SK-N-SH (cell line): ENCODE data around the gene NPIPB4. TPM values are rescaled to one million over a fixed set of nuclear protein-coding genes. Genes with fewer than 3 reads are reported as not detected.
"Not testable (repeated sequence)": the region's sequence is repeated elsewhere in the genome, so short reads cannot be mapped to it uniquely, and the experiment has no call there.

Source experiments
- CTCF ChIA-PET: fragments of 300-600, 350-600 bp; formaldehyde crosslinking; extraction: SDS; loops from one replicate; lab custom pipeline; 2021; lab: Yijun Ruan, JAX
- POLR2A ChIA-PET: fragments of 350-600 bp; sonication (Branson Sonifier 250); formaldehyde crosslinking; extraction: SDS; loops from one replicate; lab custom pipeline; 2020; ENCODE audit warnings: antibody characterized with exemption, inconsistent platforms; lab: Yijun Ruan, JAX
- DNase-seq: peaks from one replicate; pipeline ENCODE4 v3.0.0; 2012
- H2AFZ ChIP-seq: fragments of 200-600 bp; sonication (generic); 2 replicates; pipeline ENCODE4 v1.8.1; 2016; ENCODE audit warnings: antibody characterized with exemption, mild to moderate bottlenecking, low read depth
- H3F3A ChIP-seq: fragments of 200-600 bp; sonication (generic); replicated peaks from 2 replicates; pipeline ENCODE3; 2016; ENCODE audit warnings: antibody characterized with exemption, mild to moderate bottlenecking; ENCODE audit not compliant: insufficient read depth
- H3K27ac ChIP-seq, 2 experiments: fragments of 200-500 bp in 1 of 2; fragments of 200-600 bp in 1 of 2; sonication (Bioruptor generic) in 1 of 2; sonication (generic), shearing (Covaris generic) in 1 of 2; 2 replicates each; pipeline versions ENCODE4 v1.5.1 to v1.6.1; 2014 to 2016; ENCODE audit warnings: low read depth in 2 of 2, inconsistent platforms in 1 of 2, low read length in 1 of 2, mild to moderate bottlenecking in 1 of 2, mixed read lengths in 1 of 2
- H3K27me3 ChIP-seq: fragments of 200-600 bp; sonication (generic), shearing (Covaris generic); 2 replicates; pipeline ENCODE4 v1.6.1; 2016; ENCODE audit warnings: mixed run types; ENCODE audit not compliant: insufficient read depth
- H3K36me3 ChIP-seq, 2 experiments: fragments of 200-500 bp in 1 of 2; fragments of 200-600 bp in 1 of 2; sonication (Bioruptor generic) in 1 of 2; sonication (generic) in 1 of 2; replicated peaks in 1 of 2; 2 replicates each; pipeline versions ENCODE3 to v1.5.1; 2014 to 2016; ENCODE audit warnings: low read length in 1 of 2, mild to moderate bottlenecking in 1 of 2; ENCODE audit not compliant: insufficient read depth in 2 of 2, control insufficient read depth in 1 of 2
- H3K4me1 ChIP-seq, 2 experiments: fragments of 200-500 bp in 1 of 2; fragments of 200-600 bp in 1 of 2; sonication (Bioruptor generic) in 1 of 2; sonication (generic), shearing (Covaris generic) in 1 of 2; 2 replicates each; pipeline versions ENCODE4 v1.5.1 to v1.6.1; 2014 to 2016; ENCODE audit warnings: low read depth in 1 of 2, low read length in 1 of 2, mixed run types in 1 of 2; ENCODE audit not compliant: insufficient read depth in 2 of 2, control insufficient read depth in 1 of 2
- H3K4me2 ChIP-seq: fragments of 200-600 bp; sonication (generic), shearing (Covaris generic); 2 replicates; pipeline ENCODE4 v1.6.1; 2017; ENCODE audit warnings: mixed run types
- H3K4me3 ChIP-seq, 2 experiments: fragments of 200-500 bp in 1 of 2; fragments of 200-600 bp in 1 of 2; sonication (Bioruptor generic) in 1 of 2; sonication (generic), shearing (Covaris generic) in 1 of 2; 2 replicates each; pipeline versions ENCODE4 v1.5.1 to v1.8.1; 2014 to 2016; ENCODE audit warnings: low read depth in 2 of 2, inconsistent platforms in 1 of 2, low read length in 1 of 2, mild to moderate bottlenecking in 1 of 2, mixed read lengths in 1 of 2, moderate library complexity in 1 of 2
- H3K79me2 ChIP-seq: fragments of 200-600 bp; sonication (generic); 2 replicates; pipeline ENCODE4 v1.8.1; 2017; ENCODE audit warnings: mild to moderate bottlenecking; ENCODE audit not compliant: insufficient read depth
- H3K9ac ChIP-seq: fragments of 200-600 bp; sonication (generic); 2 replicates; pipeline ENCODE4 v1.6.1; 2017; ENCODE audit warnings: mixed run types
- H3K9me2 ChIP-seq: fragments of 200-600 bp; sonication (generic); 2 replicates; pipeline ENCODE4 v1.6.1; 2017; ENCODE audit warnings: mixed run types
- H3K9me3 ChIP-seq: fragments of 200-600 bp; sonication (generic); 2 replicates; pipeline ENCODE4 v1.6.1; 2017; ENCODE audit warnings: mixed run types, mild to moderate bottlenecking, moderate library complexity
- H4K20me1 ChIP-seq: fragments of 200-600 bp; sonication (generic); 2 replicates; pipeline ENCODE4 v1.6.1; 2017; ENCODE audit warnings: mild to moderate bottlenecking, mixed run types; ENCODE audit not compliant: insufficient read depth
- RAD21 ChIP-seq: IDR thresholded peaks from 2 replicates; pipeline ENCODE4 v1.6.1; 2012; ENCODE audit warnings: mild to moderate bottlenecking, low read length
- WGBS: methylation state at CpG from one replicate; pipeline ENCODE4 v1.1.6; 2017; ENCODE audit warnings: low lambda C conversion rate; 5-methylcytosine and 5-hydroxymethylcytosine counted together
- polyA plus RNA-seq, 3 experiments: library from polyadenylated mRNA; depleted of rRNA; stranded (reverse); fragments of >200 nt; gene quantifications; 2 replicates each; pipeline ENCODE4 v1.2.3, GENCODE V29; 2012
- small RNA-seq, 7 experiments: library from RNA; depleted of rRNA; stranded (forward); fragments of <200 nt; gene quantifications; one replicate each; pipeline ENCODE3, GENCODE V24; 2012
- TF ChIP-seq, protein P1 (sequence below): fragments of 200-600 bp; sonication (generic); IDR thresholded peaks from 2 replicates; pipeline ENCODE4 v1.6.1; 2017; ENCODE audit warnings: antibody characterized with exemption, mild to moderate bottlenecking, moderate library complexity

The NPIPB4 gene
- polyA plus RNA-seq, 1 of the 3 experiments (the other 2 are of a cell fraction), result 16.1 TPM

DNA sequence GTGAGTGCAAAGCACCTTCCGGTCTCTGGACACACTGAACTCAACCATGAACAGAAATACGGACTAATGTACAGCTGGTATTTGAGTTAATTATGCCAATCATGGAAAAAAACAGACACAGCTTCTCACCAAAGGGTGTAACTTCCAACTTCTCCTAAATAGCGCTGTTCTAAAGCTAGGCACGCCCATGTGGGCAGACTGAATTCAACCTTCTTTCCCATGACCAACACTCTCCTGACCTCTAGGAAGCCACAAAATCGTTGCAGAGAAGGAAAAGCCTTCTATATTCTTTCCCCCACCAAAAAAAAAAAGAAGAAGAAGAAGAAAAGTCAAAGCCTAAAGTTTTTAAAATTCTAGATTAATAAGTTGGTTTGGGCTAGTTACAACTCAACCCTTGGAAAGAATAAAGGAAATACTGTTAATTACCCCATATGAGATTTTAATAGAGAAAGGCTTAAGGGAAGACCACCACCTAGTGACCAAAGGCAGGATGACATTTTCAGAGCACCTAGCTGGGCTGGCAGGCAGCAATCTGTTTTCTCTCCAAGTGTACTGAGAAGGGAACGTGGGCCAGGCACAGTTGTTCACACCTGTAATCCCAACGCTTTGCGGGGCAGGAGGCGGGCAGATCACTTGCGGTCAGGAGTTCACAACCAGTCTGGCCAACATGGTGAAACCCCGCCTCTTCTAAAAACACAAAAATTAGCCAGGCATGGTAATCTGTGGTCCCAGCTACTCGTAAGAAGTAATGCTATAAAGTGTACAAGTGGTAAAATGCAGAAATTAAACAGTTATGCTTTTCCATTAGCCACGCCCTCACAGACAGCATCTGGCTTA, 55.8 kb downstream of the NPIPB4 start:
- H3K9me3 ChIP-seq, H3K36me3 ChIP-seq, H3K9ac ChIP-seq, H4K20me1 ChIP-seq, DNase-seq: not testable (repeated sequence)
- peak; percentile 51 for TF ChIP-seq RAD21
- TF ChIP-seq, protein P1, sequence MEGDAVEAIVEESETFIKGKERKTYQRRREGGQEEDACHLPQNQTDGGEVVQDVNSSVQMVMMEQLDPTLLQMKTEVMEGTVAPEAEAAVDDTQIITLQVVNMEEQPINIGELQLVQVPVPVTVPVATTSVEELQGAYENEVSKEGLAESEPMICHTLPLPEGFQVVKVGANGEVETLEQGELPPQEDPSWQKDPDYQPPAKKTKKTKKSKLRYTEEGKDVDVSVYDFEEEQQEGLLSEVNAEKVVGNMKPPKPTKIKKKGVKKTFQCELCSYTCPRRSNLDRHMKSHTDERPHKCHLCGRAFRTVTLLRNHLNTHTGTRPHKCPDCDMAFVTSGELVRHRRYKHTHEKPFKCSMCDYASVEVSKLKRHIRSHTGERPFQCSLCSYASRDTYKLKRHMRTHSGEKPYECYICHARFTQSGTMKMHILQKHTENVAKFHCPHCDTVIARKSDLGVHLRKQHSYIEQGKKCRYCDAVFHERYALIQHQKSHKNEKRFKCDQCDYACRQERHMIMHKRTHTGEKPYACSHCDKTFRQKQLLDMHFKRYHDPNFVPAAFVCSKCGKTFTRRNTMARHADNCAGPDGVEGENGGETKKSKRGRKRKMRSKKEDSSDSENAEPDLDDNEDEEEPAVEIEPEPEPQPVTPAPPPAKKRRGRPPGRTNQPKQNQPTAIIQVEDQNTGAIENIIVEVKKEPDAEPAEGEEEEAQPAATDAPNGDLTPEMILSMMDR, result peak; percentile 68
- TF ChIP-seq, all 33 proteins: peak for 2; not testable (repeated sequence) for 31
- H3K27me3 ChIP-seq, H3K4me2 ChIP-seq, H3K4me1 ChIP-seq, H3K27ac ChIP-seq, H3K9me2 ChIP-seq, H2AFZ ChIP-seq, H3K79me2 ChIP-seq, H3K4me3 ChIP-seq, H3F3A ChIP-seq, POLR2A ChIA-PET: not testable (repeated sequence)
- CTCF ChIA-PET, result interaction anchor here (0.6 to 0.7 kb wide), 2 partner anchors 93 to 125 kb away, joined by 3 to 4 read pairs; no protein-coding TSS in a partner anchor
- WGBS, result 58% methylated on average over 11 of the region's 13 CpGs

DNA sequence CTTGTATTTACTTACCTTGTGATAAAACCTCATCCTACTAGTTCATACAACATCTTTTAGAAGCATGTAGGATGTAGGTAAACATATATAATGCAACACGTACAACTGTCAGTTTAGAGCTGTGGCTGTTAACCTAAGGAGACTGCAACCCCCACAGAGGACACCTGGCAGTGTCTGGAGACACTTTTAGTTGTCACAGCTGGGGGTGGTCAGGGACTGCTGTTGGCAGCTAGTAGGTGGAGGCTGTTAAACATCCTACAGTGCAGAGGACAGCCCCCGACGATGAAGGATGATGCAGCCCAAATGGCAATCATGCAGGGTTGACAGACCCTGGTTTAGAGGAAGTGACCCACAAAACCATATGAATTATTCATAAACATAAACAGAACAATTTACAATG, 59.0 kb downstream of the NPIPB4 start:
- H3K27me3 ChIP-seq, H3K4me2 ChIP-seq, H3K9me2 ChIP-seq, H3K27ac ChIP-seq, CTCF ChIA-PET, H3K9me3 ChIP-seq, POLR2A ChIA-PET, H3K79me2 ChIP-seq, H3K36me3 ChIP-seq, H2AFZ ChIP-seq, DNase-seq, H3K9ac ChIP-seq, H3F3A ChIP-seq, H4K20me1 ChIP-seq, H3K4me1 ChIP-seq, H3K4me3 ChIP-seq: not testable (repeated sequence)
- WGBS, result no CpG with 5 or more reads among the region's 3 CpGs

DNA sequence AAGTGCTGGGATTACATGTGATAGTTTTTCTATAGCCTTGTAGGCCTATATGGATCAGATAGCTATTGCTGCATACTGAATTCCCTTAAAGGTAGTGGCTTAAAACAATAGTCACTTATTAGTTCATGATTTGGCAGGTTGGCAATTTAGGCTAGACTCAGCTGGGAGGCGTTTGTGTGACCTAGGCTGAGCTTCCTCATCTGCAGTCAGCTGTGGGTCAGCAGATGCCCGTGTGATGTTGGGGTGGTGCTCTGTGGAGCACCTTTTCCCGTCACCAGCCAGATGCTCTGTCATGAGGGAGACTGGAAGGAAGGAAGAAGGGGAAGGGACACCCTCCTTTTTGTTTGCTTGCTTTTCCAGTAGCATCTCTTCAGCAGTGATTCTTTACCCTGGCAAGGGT, 64.2 kb downstream of the NPIPB4 start:
- H3K4me3 ChIP-seq, H3K27ac ChIP-seq, H4K20me1 ChIP-seq, H3K36me3 ChIP-seq, H3K27me3 ChIP-seq, H3K9me2 ChIP-seq, POLR2A ChIA-PET, DNase-seq, H3K9ac ChIP-seq, CTCF ChIA-PET, H2AFZ ChIP-seq, H3K4me1 ChIP-seq, H3F3A ChIP-seq, H3K9me3 ChIP-seq, H3K4me2 ChIP-seq, H3K79me2 ChIP-seq: not testable (repeated sequence)
- WGBS, result 58% methylated on average over 2 of the region's 3 CpGs

DNA sequence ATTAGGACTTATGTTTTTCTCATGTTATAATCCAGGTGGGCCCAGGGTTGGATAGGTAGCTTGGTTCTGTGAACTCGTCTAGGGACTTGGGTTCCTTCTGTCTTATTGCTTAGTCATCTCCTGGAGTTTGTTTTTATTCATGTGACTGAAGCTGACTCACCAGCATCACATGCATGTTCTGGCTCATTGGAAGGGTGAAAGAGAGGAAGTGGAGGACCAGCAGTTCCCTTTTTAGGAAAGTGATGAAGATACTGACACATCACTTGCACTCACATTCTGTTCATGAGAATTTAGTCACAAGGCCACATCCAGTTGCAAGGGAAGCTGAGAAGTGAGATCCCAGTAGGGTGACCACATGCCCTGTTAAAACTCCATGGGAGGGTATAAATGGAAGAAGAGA, 67.0 kb downstream of the NPIPB4 start:
- CTCF ChIA-PET, H3K9me3 ChIP-seq, H2AFZ ChIP-seq, H3K4me2 ChIP-seq, H3K4me3 ChIP-seq, H3K9me2 ChIP-seq, H3K27me3 ChIP-seq, H3K4me1 ChIP-seq, H3F3A ChIP-seq, H3K27ac ChIP-seq, H4K20me1 ChIP-seq, H3K79me2 ChIP-seq, H3K9ac ChIP-seq, DNase-seq, H3K36me3 ChIP-seq, POLR2A ChIA-PET: not testable (repeated sequence)
- 0% methylated on average over 1 of the region's 1 CpG for WGBS

Small RNAs within 50 kb of the gene (small RNA-seq; reads per million reads assigned to genes)
- 0 reads per million in 7 experiments for gene AC092375.3

Other genes starting within 250 kb of the NPIPB4 start
- not detected in 2 replicates for gene IGSF6, start 205.1 kb downstream of the NPIPB4 start, polyA plus RNA-seq (2012; rRNA removed)
- gene OTOA, start 193.8 kb downstream of the NPIPB4 start, polyA plus RNA-seq (2012; rRNA removed), result 0.02 TPM in 2 replicates
- 155 and 220 TPM in 2 replicates for gene UQCRC2, start 95.6 kb upstream of the NPIPB4 start, polyA plus RNA-seq (2012; rRNA removed)
- gene PDZD9, start 143.4 kb upstream of the NPIPB4 start, polyA plus RNA-seq (2012; rRNA removed), result not detected in 2 replicates
- gene MOSMO, start 150.4 kb upstream of the NPIPB4 start, polyA plus RNA-seq (2012; rRNA removed), result 8.0 and 10.0 TPM in 2 replicates
- not detected in 2 replicates for gene VWA3A, start 234.8 kb upstream of the NPIPB4 start, polyA plus RNA-seq (2012; rRNA removed)